CD4-positive, alpha-beta T cell treated with Interleukin-1 beta for 1 hour (primary cell): Measurements from ENCODE around the gene BMAL1.
A peak's percentile ranks its signal among the peaks of the same experiment; 100 is the strongest.

Experiments
- DNase-seq, 2 donors: peaks; one replicate each; pipeline ENCODE4 v3.0.0-alpha.2; 2020 to 2022

BMAL1 gene

DNA sequence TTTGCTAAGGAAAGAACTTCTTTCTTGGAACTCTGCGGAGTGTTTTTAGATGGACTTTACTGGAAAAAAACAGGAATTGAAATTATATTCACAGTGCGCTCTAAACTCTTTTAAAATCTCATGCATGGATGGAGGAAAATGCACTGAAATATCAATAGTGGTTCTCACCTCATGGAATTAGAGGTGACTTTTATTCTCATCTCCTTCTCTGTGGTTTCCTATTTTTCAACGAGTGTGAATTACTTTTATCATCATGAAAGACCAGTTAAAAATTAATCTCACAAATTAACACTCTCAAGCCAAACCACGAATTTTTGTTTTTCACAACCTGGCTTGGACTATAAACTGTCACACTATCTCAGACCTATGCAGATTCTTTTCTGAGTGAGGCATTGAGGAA is 16.6 kb downstream of the BMAL1 start:
- DNase-seq = no peak

DNA sequence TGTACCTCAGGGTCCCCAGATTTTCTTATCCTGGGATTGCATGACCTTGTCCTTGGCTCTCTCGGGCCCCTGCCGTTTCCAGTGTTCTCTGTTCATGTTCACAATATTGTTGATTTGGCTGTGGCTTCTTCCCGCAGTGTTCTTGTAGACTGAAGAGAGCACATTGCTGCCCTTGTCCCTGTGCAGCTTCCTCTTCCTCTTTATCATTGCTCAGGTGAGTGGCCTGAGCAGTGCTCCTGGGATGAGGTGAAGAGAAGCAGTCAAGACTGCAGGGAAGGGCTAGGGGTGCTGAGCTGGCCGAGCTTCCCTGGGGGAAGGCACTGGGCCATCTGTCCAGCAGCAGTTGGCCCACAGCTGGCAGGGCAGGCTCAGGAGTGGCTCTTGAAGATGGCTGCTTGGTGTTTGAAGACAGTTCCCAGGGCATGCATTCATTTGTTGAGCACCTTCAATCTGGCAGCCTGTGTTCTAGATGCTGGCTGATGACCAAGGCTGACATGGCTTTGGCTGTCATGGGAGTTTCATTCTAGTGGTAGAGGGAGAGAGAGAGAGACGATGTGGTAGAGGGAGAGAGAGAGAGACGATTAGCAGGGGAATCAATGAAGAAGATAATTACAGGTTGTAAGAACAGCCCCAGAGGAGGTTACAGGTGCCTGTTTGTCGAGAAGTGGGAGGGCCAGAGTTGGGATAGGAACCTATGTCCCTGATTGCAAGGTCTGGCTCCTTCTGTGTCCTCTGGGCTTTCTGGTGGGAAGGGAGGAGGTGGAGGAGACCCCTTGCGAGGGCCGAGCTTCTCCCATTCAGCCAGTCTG is 17.4 kb downstream of the BMAL1 start:
- DNase-seq = no peak

- DNase-seq = no peak
Observed at GRCh38 chr11:13297308-13297916, 19.8 kb downstream of the BMAL1 start.

DNA sequence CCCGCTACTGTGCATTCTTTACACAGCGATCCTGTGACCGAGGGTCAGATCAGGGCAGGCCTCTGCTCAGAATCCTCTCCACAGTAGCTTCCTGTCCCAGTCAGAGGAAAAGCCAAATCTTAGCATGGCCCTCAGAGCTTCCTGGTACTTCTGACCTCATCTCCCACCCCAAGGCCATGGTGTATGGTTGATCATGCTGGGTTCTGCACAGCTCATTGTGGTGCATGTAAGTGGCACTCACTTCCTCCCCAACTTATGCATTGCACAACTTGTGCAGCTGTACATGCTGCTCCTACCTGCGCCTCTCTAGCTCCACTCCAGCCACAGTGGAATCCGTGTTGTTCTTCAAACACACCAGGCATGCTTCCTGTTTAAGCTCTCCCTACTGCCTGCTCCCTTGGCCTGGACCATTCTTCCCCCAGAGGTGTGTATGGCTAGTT is 20.3 kb downstream of the BMAL1 start:
- peak in 1 of 2 donors; percentile 27 for DNase-seq

DNA sequence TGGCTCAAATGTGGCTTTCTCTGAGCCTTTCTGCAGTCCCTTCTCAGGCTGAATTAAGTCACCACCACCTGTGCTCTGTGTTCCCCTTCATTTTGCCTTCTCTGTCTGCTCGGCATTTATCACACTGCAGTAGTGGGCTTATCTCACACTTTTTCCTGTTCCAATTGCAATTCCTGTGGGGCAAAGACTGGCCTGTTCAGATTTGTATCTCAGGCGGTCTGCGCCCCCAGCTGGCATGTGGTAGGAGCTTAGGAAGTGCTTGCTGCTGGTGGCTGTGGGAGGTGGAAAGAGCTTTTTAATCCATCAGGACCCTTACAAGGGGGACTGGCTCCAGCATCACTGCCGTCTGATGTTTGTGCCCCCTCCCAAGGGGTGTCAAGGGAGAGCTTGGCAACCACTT is 21.2 kb downstream of the BMAL1 start:
- DNase-seq = no peak

DNA sequence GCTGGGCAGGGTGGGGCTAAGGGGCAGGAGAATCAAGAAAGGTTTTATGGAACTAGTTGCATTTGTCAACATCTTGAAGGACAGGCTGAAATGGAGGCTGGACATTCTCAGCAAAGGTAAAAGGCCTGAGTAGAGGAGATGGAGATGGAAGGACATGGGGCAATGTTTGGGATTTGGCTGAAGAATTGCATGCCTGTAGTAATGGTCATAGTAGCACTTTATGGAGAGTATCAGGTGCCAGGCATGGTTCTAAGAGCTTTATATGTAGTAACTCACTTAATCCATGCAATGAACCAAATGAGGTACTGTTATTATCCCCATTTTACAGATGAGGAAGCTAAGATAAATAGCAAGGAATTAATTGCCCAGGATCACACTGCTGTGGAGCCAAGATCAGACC is 23.9 kb downstream of the BMAL1 start:
- DNase-seq = no peak

DNA sequence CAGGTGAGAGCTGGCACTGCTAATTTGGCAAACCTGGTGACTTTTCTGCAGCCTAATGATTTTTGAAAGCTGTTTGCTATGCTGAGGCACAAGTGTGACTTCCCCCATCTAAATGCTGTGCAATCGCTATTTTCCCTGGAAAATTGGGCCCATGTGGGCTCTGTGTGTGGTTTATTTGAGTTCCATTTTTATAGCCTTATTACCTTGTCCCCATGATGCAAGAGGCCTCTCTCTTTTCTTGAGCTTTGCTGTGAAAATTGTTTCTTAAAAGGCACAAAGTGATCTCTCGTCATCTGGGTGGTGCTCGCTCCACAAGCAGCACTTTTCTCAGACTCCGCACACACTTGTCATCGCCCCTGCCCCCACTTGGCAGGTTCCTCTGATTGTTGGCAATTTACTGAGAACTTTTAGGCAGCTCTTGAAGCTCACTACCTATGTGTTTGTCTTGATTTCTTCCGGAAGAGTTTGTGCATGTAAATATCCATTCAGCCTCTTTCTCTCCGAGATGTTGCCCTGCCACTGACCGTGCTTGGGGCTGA is 24.9 kb downstream of the BMAL1 start:
- DNase-seq = no peak

GRCh38 chr11:13303668-13304649 is 26.4 kb downstream of the BMAL1 start:
- peak in 1 of 2 donors; percentile 28 for DNase-seq

DNA sequence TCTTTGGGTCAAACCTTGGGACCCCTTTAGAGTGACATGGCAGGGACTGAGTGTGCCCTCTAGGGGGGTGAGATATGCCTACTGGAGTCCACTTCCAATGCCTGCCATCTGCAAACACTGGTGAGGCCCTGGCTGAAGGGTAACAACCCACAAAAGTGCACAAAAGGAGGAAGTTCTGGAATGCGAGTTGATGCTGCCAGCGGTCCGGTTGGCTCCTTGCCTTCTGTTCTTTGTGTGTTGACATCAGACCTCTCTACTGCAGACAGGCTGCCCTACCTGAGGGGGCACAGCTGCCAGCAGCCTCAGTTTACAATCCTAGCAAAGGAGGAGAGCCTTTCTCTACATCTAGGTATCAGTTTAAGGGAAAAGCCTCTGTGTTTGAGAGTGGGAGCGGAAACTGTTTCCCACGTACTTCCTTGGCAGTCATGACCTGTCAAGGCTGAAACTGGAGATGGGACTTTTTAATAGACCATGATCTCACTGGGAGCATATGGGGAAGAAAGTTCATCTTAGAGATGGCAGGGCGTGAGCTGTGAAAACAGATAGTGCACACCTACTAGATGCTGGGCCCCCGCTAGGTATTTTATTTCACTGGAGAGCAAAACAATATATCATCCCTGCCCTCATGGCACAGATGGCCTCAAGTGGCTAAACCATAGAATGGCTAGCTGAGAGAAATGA is 27.2 kb downstream of the BMAL1 start:
- DNase-seq = no peak

DNA sequence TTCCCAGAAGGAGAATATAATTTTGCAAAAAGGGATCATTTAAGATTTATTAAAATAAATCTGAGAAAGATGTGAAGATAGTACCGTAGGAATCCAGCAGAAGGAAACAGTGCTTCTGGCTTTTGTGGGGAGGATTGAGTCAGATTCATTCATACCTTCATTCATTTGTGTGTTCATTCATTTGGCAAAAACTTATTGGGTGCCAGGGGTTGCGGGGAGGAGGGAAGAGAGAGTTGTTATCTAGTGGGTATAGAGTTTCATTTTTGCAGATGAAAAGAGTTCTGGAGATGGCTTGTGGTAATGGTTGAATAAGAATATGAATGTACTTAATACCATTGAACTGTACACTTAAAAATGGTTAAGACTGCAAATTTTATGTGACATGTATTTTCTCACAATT is 31.1 kb downstream of the BMAL1 start:
- DNase-seq = no peak

DNA sequence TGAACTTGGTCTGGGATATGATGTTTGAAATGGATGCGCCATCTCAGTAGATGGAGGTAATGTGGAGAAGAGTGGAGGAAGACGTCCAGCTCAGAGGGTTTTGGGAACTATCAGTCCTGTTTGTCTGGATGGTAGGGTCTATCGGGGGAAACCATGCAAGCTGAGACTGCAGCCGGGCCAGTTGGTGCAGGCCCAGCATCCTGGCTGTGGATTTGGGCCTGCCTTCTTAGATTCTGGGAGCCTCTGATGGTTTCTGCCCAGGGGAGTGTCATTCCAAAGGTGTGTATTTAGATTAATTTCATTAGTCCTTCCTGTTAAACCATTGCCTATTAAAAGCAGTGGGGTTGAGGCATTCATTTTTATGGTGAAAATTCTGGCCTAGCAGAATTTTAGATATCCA is 31.6 kb downstream of the BMAL1 start:
- DNase-seq = no peak

GRCh38 chr11:13310443-13310842 is 32.9 kb downstream of the BMAL1 start:
- no peak for DNase-seq

DNA sequence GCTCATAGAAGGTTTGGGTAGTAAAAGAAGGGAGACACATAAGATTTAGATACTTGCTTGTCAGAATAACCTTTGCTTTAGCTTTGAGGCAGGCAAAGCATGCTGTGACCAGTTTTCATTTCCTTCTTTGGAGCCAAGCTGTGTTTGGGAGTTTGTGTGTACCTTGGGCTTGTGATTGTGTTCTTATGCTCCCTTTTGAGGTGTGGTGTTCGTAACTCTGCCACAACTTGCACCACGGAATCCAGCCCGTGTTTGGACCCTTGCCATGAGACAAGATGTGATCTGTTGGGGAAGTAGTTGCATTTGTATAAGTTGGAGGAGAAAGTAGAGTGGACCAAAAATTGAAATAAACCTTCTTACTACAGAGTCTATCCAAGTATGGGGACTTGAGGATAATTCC is 34.0 kb downstream of the BMAL1 start:
- no peak for DNase-seq

DNA sequence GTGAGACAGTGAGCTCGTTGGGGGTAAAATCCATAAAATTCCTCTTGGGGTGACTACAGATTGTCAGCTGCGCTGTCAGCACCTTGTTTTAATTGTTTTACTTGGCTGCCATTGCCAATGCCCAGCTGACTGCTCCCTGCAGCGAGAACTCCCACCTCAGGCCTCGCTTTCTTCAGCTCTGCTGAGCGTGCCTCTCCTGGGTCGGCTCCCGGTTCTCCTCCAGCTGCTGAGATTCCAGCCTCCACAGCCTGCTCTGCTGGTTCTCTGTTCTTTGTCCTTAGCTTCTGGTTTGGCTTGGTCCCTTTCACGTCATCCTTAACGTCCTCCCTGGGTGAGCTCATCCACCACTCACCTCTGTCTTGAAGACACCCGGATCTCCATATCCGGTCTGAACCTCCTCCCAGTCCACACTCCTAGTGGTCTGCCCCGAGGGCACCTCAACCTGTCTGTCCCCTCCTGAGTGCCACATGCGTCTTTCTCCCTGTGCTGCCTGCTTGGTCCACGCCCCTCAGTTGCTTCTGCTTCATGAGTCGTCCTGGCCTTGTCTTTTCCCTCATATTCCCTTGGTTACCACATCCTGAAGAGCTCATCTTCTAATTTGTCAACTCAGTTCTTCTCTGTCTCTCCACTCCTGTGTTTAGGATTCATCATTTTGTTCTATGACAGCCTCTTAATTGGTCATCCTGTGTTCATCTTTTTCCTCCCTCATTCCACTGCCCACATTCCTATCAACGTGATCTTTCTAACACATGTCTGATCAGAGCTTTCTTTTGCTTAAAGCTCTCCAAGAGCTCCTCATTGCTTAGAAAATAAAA is 35.6 kb downstream of the BMAL1 start:
- no peak for DNase-seq

DNA sequence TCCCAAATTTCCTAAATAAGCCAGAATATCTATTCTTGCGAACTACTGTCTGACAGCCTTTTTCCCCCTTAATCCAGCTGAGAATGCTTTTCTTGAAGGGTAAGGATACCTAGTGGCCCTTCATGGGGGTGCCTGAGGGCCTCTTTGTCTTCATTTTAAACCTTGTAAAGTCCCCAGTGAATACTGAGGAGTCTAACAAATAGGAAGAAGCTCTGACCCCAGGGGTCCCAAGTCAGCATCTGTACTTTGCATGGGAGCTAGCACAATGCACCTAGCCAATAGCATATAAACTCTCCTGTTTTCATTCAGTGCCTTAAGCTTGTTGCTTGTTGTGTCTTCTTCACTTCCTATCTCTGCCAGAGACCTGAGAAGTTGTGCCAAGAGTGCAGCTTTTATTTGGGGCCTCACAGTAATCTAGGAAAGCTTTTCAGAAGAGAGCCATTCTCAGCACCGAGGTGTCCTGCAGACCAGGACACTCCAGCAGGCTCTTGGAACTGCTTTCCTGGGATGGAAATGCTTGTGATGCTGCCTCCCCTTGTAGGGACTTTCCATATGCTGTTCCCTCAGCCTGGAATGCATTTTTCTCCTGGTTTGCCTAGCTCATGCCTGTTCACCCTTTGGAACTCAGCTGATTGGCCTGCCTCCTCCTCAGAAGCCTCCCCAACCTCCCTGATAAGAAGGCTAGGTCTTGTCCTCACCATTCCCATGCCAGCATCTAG is 37.2 kb downstream of the BMAL1 start:
- DNase-seq = no peak

- DNase-seq = no peak
Observed at GRCh38 chr11:13315517-13316432, 38.2 kb downstream of the BMAL1 start.

DNA sequence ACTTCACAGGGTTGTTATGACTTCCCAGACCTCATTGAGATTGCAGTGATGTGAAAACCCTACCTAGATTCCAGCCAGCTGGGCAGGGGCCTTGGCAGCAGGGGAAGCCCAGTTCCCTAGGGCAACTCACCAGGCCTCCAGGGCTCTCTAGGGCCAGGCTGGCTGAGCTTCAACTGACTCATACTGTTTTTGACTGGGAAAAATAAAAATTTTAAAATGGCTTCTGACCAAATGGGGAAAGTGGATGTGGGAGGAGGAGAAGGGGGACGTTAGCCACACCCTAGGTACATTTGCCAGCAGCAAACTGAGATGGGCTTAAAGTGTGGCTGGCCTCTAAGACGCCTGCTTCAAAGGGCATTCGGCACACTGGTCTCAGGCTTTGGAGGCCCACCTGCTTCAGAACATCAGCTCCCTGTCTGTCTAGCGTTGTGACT is 39.0 kb downstream of the BMAL1 start:
- no peak for DNase-seq

DNA sequence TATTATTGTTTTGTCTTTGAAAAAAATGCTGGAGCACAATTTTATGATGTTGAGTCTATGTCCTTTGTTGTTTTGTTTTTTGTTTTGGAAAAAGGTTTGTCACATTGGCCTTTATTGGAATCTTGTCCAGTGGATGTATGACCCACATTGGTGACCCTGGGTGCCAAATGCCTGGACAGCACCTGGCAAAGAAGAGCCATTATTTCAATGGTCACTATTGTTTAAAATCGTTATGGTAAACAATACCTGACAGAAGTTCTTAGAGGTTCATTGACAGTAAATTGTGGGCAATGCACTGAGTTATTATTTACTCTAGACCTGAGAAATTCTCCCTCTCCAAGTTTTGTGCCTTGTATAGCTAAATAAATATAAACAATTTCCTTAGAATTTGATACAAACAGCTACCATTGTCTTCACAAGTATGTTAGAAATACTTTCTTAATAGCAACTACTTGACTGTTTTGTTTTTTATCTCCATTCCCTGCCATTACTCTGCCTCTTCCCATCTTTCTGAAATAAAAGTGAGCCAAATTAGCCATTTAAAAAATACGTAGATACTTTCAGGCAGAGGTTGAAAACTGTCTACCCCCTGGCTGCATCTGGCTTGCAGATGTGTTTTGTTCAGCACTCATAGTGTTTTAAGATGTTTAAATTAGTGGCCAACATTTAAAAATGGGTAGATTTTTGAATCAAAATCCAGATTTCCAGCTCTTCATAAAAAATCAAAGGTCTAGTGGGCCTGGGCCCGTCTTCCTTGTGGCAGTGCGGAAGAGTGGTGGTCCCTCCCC is 39.9 kb downstream of the BMAL1 start:
- DNase-seq = no peak
